Activated CD8-positive, alpha-beta memory T cell treated with anti-CD3 and anti-CD28 coated beads, Interleukin-2, amount 10 ng/mL, durations not matched to agents 7 days and 5 days (primary cell): ENCODE data around the gene TMEM43. TPM values are rescaled to one million over a fixed set of nuclear protein-coding genes. Genes with fewer than 3 reads are reported as not detected.
A peak's percentile ranks its signal among the peaks of the same experiment; 100 is the strongest.
"Not testable (repeated sequence)": the region's sequence is repeated elsewhere in the genome, so short reads cannot be mapped to it uniquely, and the experiment has no call there.

Experiments
- ATAC-seq: fragments of 150-1000 bp; cut with Tn5 transposase; one replicate; pipeline ENCODE4 v1.10.0; 2021; ENCODE audit warnings: moderate library complexity
- CTCF ChIA-PET: fragments of 350-600 bp; sonication (Branson Sonifier 250); formaldehyde crosslinking; loops from one replicate; lab custom pipeline; 2021; ENCODE audit warnings: antibody characterized with exemption; lab: Charles Lee
- DNase-seq: peaks from one replicate; pipeline ENCODE4 v3.0.0-alpha.2; 2020
- H3K27ac Mint-ChIP-seq: one replicate; pipeline ENCODE4 v1.8.0; 2021; ENCODE audit warnings: mild to moderate bottlenecking, mixed read lengths
- H3K27me3 Mint-ChIP-seq: one replicate; pipeline ENCODE4 v1.8.0; 2021; ENCODE audit warnings: mixed read lengths
- H3K36me3 Mint-ChIP-seq: one replicate; pipeline ENCODE4 v1.8.0; 2021; ENCODE audit warnings: mild to moderate bottlenecking, mixed read lengths
- H3K4me1 Mint-ChIP-seq: one replicate; pipeline ENCODE4 v1.8.0; 2021; ENCODE audit warnings: mixed read lengths
- H3K4me3 Mint-ChIP-seq: one replicate; pipeline ENCODE4 v1.8.0; 2021; ENCODE audit warnings: mild to moderate bottlenecking, moderate library complexity, mixed read lengths
- H3K9me3 Mint-ChIP-seq: one replicate; pipeline ENCODE4 v1.8.0; 2022; ENCODE audit warnings: low read depth, mixed read lengths
- total RNA-seq, 2 experiments: library from RNA; stranded (reverse); gene quantifications; one replicate each; pipeline ENCODE4 v1.2.3, GENCODE V29; 2021

TMEM43 gene
- total RNA-seq, 2 experiments from 2014 or later, result 27.6 to 31.8 TPM

DNA sequence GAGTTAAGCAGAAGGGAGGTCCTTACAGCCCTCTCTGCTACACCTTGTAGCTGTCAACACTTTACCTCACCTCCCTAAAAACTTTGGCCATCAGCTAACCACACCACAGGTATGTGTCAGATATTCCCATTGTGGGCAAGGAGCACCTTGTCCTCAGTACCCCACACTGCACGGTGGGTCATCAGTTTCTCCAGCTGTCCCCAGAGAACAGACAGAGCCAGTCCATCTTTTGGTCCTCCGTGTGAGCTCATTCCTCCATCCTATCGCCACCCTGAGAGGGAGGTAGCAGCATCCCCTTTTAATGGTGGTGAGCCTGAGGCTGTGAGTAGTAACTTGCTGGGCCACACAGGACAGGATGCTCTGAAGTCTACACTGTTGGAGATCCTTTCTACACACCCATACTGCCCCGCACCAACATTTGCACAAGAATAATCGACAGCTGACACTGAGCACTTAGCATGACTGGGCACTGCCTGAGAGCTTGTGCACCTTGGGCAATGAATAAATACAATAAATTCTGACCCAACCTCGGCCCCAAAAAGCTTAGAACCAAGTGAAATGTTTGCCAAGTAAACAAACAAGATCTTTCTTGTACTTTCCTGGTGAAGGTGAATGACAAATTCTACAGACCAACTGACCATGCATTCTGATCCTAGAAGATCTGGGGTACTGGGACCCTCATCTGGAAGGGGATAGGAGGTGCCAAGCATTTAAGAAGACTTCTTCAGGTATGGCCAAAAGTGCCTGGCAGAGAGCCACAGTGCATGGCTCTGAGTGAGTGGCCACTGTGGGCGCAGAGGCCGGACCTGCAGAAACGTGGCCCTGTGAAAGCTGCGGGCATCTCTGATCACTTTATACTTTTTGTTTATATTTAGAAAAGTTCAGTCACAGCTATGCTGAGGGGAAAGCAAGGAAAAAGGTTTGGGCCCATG lies 7.1 kb upstream of the TMEM43 start:
- Mint-ChIP-seq H3K36me3 (peaks cover 25% of the 10 kb centered on the region), H3K4me1 (peaks cover 19% of the 10 kb centered on the region), H3K27me3 (no peaks in the 10 kb centered on the region), H3K27ac (no peak overlapping the region), H3K4me3 (no peak overlapping the region), H3K9me3 (no peaks in the 10 kb centered on the region)
- ATAC-seq (no peak), DNase-seq (no peak)
- CTCF ChIA-PET, result interaction anchor here (0.9 to 1.2 kb wide), 3 partner anchors 221 to 556 kb away, joined by 3 read pairs; no protein-coding TSS in a partner anchor

DNA sequence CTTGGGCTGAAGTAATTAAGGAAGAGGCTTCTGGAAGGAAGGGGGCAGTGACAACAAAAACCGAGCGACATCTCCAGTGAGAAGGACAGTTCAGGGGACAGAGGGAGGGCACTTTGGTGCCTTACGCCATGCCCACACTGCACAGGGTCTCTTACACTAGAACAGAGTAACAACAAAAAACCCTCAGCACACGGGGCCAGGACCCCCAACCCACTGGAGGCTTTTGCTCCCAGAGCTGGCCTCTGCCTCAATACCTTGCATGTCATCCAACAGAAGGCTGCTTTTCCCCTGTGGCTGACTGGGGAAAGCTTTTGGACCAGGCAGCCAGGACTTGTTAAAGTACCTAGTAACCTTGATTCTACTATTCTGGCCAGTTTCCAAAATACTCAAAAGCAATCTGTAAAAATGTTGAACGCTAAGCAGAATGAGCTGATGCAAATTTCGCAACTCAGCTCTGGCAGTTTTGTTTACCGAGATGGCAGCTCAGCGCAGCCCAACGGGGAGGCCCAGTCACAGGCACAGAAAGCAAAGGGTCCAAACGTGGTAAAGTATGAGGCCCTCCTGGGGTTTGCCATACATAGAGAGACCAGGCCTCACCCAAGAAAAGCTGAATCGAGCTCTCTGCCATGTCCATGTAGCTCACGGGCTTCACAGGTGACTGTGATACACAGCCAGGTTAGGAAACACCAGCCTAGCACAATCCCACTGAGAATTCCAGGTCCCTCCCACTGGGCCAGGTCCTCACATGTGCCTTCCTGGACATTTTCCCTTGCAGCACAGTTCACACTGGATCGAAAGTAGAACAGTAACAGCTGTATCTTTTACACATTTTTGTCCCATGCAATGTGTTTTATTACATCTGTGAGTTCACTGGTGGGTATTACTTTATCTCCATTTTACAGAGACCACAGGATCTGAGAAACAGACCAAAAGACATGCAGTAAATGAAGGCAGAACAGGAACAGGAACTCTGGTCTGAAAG lies 6.2 kb upstream of the TMEM43 start:
- Mint-ChIP-seq H3K36me3 (peaks cover 17% of the 10 kb centered on the region), H3K9me3 (no peaks in the 10 kb centered on the region), H3K4me1 (peaks cover 29% of the 10 kb centered on the region), H3K4me3 (no peak overlapping the region), H3K27ac (no peak overlapping the region), H3K27me3 (no peaks in the 10 kb centered on the region)
- no peak for ATAC-seq
- peak; percentile 34 for DNase-seq
- CTCF ChIA-PET, result interaction anchor here (0.9 to 1.9 kb wide), 3 partner anchors 222 to 223 kb away, joined by 3 to 4 read pairs (median 3); no protein-coding TSS in a partner anchor

DNA sequence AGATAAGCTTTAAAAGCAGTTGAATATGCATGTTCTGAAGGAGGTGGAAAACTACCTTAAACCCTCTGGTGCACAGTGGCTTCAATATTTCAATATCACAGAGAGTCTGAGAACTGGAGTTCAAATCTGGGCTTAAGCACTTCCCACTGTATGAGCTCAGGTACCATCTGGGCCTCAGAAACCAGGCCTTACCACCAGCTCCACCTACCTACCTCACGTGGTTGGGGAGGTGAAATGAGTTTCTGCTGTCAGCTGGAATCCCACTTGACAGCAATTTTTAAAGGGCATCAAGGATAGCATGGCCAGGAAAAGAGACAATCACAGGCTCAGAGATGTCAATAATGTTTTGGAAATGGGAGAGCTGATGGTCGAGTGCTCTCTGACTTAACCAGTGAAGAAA lies 5.2 kb upstream of the TMEM43 start:
- DNase-seq, result peak; percentile 28
- H3K27me3 Mint-ChIP-seq, result no peaks in the 10 kb centered on the region
- no peak for ATAC-seq
- no peaks in the 10 kb centered on the region for H3K9me3 Mint-ChIP-seq
- peaks cover 32% of the 10 kb centered on the region for H3K4me1 Mint-ChIP-seq
- CTCF ChIA-PET, result interaction anchor here (1.9 kb wide), 1 partner anchor 223 kb away, joined by 4 read pairs; no protein-coding TSS in a partner anchor
- no peak overlapping the region for H3K4me3 Mint-ChIP-seq
- peaks cover 15% of the 10 kb centered on the region for H3K36me3 Mint-ChIP-seq
- H3K27ac Mint-ChIP-seq, result no peak overlapping the region

DNA sequence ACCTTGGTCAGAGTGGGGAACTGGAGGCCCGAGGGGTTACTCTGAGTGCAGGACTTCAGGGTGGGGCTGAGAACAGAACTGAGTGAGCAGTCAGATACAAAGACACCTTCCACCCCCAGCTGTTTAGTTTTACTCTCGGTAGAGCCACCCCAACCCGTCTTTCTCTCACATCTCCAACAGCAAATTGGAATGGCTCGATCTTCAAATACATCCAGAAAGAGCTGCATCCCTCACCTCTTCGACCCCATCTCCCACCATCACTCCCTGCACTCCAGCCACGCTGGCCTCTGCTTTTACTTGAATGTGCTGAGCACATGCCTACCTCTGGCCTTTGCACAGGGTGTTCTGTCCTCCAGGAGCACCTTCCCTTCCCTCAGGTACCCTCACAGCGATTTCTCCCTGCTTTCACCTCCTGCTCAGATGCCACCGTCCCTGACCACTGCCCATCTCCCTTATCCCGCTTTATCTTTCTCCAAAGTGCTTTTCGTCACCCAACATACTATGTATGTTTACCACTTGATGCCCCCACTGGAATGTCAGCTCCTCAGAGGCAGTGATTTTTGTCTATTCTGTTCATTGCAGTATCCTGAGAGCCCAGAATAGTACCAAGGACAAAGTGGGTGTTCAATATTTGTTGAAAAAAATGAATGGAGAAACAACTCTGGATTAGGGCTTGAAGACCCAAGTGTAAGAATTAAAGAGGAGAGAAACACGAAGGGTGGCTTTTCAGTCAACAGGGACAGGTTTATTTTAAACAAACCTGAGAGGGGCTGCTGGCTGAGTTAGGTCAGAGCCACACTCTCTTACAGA lies 4.5 kb upstream of the TMEM43 start:
- DNase-seq (peak; percentile 37), ATAC-seq (no peak)
- Mint-ChIP-seq H3K27me3 (no peaks in the 10 kb centered on the region), H3K4me3 (no peak overlapping the region), H3K9me3 (no peaks in the 10 kb centered on the region), H3K27ac (peak overlapping the region; percentile 9), H3K36me3 (peaks cover 15% of the 10 kb centered on the region), H3K4me1 (peaks cover 32% of the 10 kb centered on the region)
- CTCF ChIA-PET, result interaction anchor here (1.9 kb wide), 1 partner anchor 224 kb away, joined by 4 read pairs; no protein-coding TSS in a partner anchor

DNA sequence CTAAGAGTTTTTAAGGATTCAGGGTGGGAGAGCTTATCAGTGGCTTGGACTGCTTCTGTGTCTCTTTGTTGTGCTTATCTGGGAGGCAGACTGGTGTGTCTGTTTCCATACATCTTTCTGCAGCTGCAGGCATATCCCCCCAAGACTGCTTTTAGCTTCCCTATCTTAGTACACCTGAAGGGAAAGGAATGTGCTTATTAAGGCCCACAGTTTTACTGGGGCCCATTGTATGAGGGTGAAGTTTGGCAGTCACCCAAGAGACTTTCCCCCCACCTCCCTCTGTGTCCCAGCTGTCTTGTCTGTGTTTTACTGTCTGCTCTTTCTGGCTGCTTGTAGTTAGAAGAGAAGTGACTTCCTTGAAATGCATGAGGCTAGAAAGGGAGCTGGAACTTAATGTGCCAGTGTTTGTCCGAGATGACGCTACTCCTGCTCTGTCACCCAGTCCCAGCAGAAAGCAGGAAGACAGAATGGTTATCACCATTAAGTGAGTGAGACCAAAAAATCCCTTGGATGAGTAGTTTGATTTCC lies 3.9 kb upstream of the TMEM43 start:
- not testable (repeated sequence) for H3K4me3 Mint-ChIP-seq, H3K9me3 Mint-ChIP-seq, H3K27me3 Mint-ChIP-seq, ATAC-seq, H3K27ac Mint-ChIP-seq, DNase-seq
- Mint-ChIP-seq H3K4me1 (peaks cover 34% of the 10 kb centered on the region), H3K36me3 (peaks cover 14% of the 10 kb centered on the region)
- CTCF ChIA-PET, result interaction anchor here (0.7 to 1.1 kb wide), 2 partner anchors 22 to 25 kb away, joined by 3 read pairs; no protein-coding TSS in a partner anchor

DNA sequence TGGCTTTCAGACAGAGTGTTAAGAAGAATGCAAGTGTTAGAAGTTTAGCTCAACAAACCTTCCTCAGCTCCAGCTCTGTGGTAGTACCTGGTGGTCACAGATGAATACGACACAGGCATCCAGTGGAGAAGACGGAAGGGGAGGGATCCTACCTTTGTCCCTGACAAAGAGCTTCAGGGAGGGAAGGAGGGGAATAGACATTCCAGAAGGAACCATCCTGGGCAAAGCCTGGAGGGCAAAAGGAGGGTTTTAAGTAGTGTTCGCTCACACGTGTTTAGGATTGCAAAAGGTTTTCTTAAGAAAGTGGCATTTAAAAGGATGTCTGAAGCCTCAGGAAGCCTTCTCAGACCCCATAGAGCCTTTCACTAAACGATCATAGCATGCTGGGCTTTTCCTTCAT lies 3.0 kb upstream of the TMEM43 start:
- Mint-ChIP-seq H3K9me3 (no peaks in the 10 kb centered on the region), H3K36me3 (peaks cover 14% of the 10 kb centered on the region), H3K4me1 (peaks cover 43% of the 10 kb centered on the region), H3K27me3 (no peaks in the 10 kb centered on the region), H3K4me3 (no peak overlapping the region), H3K27ac (no peak overlapping the region)
- DNase-seq (no peak), ATAC-seq (no peak)
- CTCF ChIA-PET, result interaction anchor here (1.1 to 1.5 kb wide), 2 partner anchors 22 to 225 kb away, joined by 3 to 4 read pairs; no protein-coding TSS in a partner anchor

DNA sequence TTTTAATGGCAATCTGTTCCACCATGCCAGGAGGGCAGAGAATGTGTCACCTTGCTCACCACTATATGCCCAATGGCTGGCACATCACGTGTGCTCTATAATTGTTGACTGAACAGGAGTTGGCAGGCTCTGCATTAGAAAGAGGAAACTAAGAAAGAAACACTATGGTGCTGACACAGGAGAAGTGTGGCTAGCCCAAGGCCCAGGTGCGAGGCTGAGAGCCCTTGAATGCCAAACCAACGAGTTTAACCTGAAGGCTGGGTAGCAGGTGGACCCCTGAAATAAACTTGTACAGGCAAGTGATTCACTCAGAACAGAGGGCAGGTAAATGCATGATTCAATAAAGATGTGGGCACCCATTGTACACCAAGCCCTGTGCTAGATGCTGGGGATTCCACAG lies 2.6 kb upstream of the TMEM43 start:
- DNase-seq (peak; percentile 34), ATAC-seq (no peak)
- Mint-ChIP-seq H3K4me1 (peaks cover 47% of the 10 kb centered on the region), H3K9me3 (no peaks in the 10 kb centered on the region), H3K36me3 (peaks cover 15% of the 10 kb centered on the region), H3K27ac (peak overlapping the region; percentile 89), H3K4me3 (peak overlapping the region; percentile 37), H3K27me3 (no peaks in the 10 kb centered on the region)
- CTCF ChIA-PET, result interaction anchor here (1.1 to 1.5 kb wide), 3 partner anchors 21 to 226 kb away, joined by 3 to 4 read pairs (median 3); no protein-coding TSS in a partner anchor

DNA sequence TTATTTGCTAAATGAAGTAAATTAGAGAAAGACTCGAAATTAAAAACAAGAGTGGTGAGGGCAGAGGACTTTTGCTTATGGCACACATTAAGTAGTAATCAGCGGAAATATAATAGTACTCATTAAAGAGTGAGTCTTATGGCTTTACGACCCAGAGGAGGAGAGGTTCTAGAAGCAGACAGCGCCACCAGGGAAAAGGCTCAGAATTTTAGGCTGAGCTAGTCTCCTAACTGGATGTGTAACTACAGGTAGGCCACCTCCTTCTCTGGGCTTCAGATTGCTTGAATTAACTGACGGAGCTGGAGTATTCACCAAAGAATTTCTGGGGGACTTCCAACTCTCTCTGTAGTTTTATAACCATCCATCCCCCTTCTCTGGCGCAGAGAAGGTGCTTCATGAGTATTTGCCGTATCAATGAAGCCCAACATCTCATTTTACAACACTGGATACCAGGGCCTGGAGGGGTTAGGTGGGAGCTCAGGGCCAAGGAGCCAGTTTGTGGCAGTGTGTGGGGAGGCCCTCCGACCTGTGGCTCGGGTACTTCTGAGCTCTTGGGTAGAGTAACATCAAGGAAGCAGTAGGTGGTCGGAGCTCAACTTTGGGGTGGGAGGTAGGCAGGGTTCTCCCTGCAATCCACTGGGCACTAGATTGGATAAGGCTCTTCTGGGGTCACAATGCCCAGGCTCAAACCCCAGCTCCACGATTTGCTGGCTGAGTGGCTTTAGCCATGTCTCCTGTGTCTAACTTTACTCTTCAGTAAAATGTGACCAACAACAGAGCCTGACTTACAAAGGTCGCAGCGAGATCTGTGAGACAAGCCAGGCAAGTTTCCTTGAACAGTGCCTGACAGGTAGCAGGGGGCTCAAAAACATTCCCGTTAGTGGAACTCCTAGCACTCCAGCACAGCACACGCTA lies 1.3 kb upstream of the TMEM43 start:
- no peaks in the 10 kb centered on the region for H3K27me3 Mint-ChIP-seq
- DNase-seq (peak; percentile 41), ATAC-seq (no peak)
- CTCF ChIA-PET, result interaction anchor here (1.0 to 3.3 kb wide), 6 partner anchors 10 to 238 kb away, joined by 3 to 19 read pairs (median 8); partner anchors contain the start of genes LSM3 and XPC
- no peaks in the 10 kb centered on the region for H3K9me3 Mint-ChIP-seq
- peaks cover 59% of the 10 kb centered on the region for H3K4me1 Mint-ChIP-seq
- peak overlapping the region; percentile 99 for H3K4me3 Mint-ChIP-seq
- peaks cover 27% of the 10 kb centered on the region for H3K36me3 Mint-ChIP-seq
- peak overlapping the region; percentile 89 for H3K27ac Mint-ChIP-seq

DNA sequence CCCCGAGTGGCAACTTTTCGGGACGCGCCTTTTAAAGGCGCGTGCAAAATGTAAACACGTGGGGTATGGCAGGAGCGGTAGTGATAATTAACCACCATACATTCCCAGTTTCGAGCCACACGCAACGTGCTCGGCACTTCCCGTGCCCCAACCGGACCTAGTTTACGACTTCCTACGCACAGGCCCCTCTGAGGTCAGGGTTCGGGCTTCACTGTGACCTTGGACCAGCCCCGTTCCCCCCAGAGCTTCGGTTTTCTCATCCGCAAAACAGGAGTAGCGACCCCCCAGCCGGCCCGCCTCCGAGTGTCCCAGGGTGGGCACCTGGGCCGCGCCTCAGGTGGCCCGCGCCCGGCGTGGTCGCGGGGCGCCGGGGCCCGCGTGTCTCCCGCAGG lies 633 bp upstream of the TMEM43 start:
- H3K9me3 Mint-ChIP-seq, result no peaks in the 10 kb centered on the region
- no peaks in the 10 kb centered on the region for H3K27me3 Mint-ChIP-seq
- H3K4me3 Mint-ChIP-seq, result peak overlapping the region; percentile 99
- peak overlapping the region; percentile 89 for H3K27ac Mint-ChIP-seq
- H3K4me1 Mint-ChIP-seq, result peaks cover 61% of the 10 kb centered on the region
- CTCF ChIA-PET, result interaction anchor here (1.0 to 3.3 kb wide), 6 partner anchors 10 to 239 kb away, joined by 3 to 19 read pairs (median 8); partner anchors contain the start of genes LSM3 and XPC
- ATAC-seq, result peak; percentile 42
- peak; percentile 81 for DNase-seq
- peaks cover 33% of the 10 kb centered on the region for H3K36me3 Mint-ChIP-seq

DNA sequence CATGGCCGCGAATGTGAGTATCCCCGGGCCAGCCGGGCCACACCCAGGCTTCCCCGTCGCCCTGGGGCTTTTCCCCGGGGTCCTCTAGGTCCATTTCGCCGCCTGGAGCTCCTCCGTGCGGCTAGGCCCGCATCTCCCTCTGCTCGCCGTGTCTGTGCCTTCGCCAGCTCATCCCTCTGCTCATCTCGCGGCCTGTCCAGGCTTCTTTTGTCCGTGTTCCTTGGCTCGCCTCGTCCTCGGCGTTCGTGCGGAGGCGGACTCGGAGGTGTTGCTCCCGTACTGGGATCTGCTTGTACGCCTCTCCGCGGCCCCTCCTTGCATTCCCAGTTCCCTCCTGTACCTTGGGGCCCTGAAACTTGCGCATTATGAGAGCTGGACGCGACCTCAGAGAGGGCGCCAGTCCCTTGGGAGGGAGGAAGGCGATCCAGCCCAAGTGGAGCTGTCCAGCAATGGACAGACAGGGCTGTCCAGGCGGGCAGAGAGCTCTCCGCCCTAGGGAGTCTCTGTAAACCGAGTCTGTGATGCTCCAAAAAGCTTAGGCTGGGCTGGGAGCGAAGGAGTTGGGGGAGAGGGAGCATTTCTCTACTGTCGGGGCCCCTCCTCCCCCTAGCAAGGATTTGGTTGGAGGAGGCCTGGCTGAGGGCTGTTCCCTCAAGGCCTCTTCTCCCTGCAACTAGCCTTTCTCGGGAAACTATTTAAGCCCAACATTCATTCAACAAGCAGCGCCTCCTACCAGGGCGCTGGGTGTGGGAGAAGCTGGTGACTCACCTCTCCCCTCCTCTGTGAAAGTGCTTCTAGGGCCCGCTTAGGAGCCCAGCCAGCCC lies 553 bp downstream of the TMEM43 start:
- DNase-seq, result peak; percentile 72
- CTCF ChIA-PET, result interaction anchor here (1.0 to 3.3 kb wide), 6 partner anchors 12 to 229 kb away, joined by 4 to 19 read pairs (median 10); partner anchors contain the start of genes LSM3 and XPC
- Mint-ChIP-seq H3K27me3 (no peaks in the 10 kb centered on the region), H3K36me3 (peaks cover 40% of the 10 kb centered on the region), H3K4me1 (peaks cover 55% of the 10 kb centered on the region), H3K4me3 (peak overlapping the region; percentile 99), H3K9me3 (no peaks in the 10 kb centered on the region), H3K27ac (peak overlapping the region; percentile 88)
- peak; percentile 37 for ATAC-seq
